AG04449 (cell line): Measurements from ENCODE around the gene NAGPA.

Source experiments
- CTCF ChIA-PET: fragments of 350-600 bp; formaldehyde crosslinking; extraction: SDS; loops from one replicate; lab custom pipeline; 2021; ENCODE audit warnings: antibody characterized with exemption; lab: Yijun Ruan, JAX
- POLR2A ChIA-PET: fragments of 400-600, 350-600 bp; formaldehyde crosslinking; extraction: SDS; loops from one replicate; lab custom pipeline; 2020; ENCODE audit warnings: antibody characterized with exemption, inconsistent platforms; lab: Yijun Ruan, JAX
- DNase-seq: peaks from one replicate; pipeline ENCODE4 v3.0.0-alpha.2; 2010; ENCODE audit warnings: low read depth, low spot score
- H3K4me3 ChIP-seq: 2 replicates; pipeline ENCODE4 v1.5.1; 2011; ENCODE audit warnings: low read depth, mild to moderate bottlenecking, control low read depth, low read length
- TF ChIP-seq, protein P1 (sequence below): IDR thresholded peaks from one replicate; pipeline ENCODE4 v1.5.1; 2011; ENCODE audit warnings: mild to moderate bottlenecking, moderate library complexity, low read length, control low read depth, inconsistent platforms; ENCODE audit not compliant: insufficient read depth; ENCODE audit errors: missing control alignments

NAGPA gene

DNA sequence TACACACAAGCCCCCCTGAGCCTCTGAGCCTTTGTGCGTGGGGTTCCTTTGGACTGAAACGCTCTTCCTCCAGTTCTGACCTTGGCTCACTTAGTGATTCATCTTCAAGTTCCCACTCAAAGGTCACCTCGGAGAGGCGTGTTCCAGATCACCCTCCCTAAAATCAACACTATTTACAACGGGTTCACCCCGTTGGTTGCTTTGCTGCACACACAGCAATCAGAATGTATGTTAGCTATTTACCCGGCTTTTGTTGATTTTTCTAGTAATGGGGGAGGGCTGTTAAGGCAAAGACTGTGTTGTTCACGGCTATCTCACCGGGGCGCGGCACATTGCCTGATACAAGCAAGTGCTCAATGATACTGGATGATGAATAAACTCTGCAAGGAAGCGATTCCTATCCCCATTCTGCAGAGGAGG, 977 bp downstream of the NAGPA start:
- H3K4me3 ChIP-seq: peak overlapping the region; percentile 85
- DNase-seq: no peak
- TF ChIP-seq, protein P1, sequence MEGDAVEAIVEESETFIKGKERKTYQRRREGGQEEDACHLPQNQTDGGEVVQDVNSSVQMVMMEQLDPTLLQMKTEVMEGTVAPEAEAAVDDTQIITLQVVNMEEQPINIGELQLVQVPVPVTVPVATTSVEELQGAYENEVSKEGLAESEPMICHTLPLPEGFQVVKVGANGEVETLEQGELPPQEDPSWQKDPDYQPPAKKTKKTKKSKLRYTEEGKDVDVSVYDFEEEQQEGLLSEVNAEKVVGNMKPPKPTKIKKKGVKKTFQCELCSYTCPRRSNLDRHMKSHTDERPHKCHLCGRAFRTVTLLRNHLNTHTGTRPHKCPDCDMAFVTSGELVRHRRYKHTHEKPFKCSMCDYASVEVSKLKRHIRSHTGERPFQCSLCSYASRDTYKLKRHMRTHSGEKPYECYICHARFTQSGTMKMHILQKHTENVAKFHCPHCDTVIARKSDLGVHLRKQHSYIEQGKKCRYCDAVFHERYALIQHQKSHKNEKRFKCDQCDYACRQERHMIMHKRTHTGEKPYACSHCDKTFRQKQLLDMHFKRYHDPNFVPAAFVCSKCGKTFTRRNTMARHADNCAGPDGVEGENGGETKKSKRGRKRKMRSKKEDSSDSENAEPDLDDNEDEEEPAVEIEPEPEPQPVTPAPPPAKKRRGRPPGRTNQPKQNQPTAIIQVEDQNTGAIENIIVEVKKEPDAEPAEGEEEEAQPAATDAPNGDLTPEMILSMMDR: no peak
- CTCF ChIA-PET: no interaction called here
- POLR2A ChIA-PET: no interaction called here

DNA sequence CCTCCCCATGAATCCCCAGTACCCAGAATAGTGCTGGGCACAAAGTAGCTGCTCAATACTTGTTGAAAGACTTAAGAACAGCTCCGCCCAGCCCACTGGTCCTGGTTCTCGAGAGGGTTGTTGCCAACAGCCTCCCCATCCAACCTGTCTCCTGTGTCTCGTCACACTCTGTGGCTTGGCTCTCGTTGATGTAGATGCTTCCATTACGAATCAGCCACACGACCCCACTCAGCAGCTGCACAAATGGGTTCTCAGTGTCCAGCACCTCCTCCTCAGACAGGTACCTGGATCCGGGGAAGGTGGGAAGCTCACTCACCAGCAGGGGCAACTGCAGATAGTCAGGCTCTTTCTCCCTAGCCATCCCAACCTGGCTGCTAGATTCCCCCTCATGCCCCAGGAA, 2.1 kb downstream of the NAGPA start:
- POLR2A ChIA-PET: no interaction called here
- DNase-seq: no peak

DNA sequence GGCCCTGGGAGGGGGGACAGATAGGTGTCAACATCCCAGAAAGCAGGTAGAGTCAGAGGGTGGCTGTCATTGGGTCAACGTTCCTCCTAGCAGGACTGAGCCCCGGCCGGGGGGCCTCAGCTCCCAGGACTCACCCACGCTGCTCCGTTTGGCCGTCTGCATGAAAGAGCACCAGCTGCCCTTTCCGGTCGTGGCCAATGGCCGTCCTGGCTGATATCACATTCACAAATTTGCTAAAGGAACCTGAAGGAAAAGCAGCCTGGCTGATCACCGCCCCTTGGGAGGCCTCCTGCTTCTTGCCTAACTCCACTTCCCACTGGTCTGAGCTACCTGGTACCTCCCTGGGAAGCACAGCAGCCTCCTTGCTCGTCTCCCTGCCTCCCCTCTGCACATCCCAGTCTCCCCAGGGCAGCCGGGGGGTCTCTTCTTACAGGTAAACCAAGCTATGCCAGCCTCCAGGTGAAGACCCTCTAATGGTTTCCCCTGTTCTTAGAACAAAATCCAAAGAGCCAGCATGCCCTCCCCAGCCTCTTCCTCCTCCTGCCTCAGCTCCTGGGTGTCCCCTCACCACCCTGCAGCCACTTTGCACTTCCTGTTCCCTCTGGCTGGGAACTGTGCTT, 3.4 kb downstream of the NAGPA start:
- POLR2A ChIA-PET: no interaction called here
- TF ChIP-seq, protein P1: no peak
- CTCF ChIA-PET: interaction anchor here (1.2 kb wide), 1 partner anchor 54 kb away, joined by 3 read pairs; no protein-coding TSS in a partner anchor
- no peak for DNase-seq
- H3K4me3 ChIP-seq: no peak overlapping the region

More for the DNA sequence above, 2.1 kb downstream of the NAGPA start:
- CTCF ChIA-PET: interaction anchor here (1.1 kb wide), 1 partner anchor 76 kb away, joined by 3 read pairs; no protein-coding TSS in a partner anchor
- TF ChIP-seq, protein P1: no peak
- H3K4me3 ChIP-seq: no peak overlapping the region

DNA sequence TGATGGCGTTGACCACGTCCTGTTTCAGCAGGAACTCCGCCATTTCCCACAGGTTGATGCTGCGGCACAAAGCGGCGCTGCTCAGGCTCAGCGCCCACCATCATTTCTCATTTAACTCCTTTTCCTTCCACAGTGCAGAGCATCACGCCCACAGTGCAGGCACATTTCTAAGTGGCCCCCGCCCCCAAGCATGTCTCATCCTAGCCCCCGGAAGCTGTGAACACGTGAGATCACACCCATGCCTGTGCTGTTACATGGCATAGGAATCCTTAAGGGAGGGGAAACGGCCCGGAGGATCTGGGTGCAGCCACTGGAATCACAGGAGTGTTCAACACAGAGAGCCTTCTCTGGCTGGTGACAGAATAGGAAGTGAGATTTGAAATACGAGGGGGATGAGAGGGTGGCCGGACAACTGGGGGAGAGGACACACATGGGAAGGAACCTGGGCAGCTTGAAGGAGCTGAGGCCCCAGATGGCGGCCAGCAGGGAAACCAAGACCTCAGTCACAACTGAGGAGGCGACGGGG, 4.7 kb downstream of the NAGPA start:
- no peak for DNase-seq
- POLR2A ChIA-PET: interaction anchor here (0.7 kb wide), 1 partner anchor 8 kb away, joined by 3 read pairs; no protein-coding TSS in a partner anchor
- TF ChIP-seq, protein P1: no peak
- H3K4me3 ChIP-seq: no peak overlapping the region
- CTCF ChIA-PET: no interaction called here

DNA sequence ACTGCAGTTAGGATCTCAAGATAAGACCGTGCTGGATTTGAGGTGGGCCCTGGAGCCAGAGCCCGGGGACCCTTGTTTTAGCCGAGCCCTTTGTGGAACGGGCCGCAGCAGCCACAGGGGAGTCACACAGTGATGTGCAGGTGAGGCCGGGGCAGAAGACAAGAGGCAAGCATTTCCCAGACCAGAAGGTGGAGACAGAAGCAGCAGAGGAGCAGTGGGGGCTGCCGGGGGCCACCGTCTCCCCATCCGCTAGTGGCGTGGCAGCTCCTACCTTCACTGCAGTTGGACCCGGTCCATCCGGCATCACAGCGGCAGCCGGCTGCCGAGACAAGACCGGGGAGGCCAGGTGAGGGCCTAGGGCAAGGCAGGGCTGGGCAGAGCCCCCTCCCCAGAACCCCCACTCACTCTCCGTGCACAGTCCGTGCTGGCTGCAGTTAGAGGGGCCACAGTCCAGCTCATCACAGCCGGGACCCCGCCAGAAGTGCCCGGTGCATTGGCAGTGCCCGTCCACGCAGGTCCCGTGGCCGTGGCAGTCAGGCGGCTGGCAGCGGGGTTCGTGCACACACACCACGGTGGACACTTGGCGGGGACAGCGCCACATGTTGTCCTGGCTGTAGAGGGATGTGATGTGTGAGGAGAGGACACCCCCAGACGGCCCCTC, 6.0 kb downstream of the NAGPA start:
- ChIA-PET CTCF (no interaction called here), POLR2A (no interaction called here)
- TF ChIP-seq, protein P1: no peak
- no peak overlapping the region for H3K4me3 ChIP-seq
- DNase-seq: no peak

DNA sequence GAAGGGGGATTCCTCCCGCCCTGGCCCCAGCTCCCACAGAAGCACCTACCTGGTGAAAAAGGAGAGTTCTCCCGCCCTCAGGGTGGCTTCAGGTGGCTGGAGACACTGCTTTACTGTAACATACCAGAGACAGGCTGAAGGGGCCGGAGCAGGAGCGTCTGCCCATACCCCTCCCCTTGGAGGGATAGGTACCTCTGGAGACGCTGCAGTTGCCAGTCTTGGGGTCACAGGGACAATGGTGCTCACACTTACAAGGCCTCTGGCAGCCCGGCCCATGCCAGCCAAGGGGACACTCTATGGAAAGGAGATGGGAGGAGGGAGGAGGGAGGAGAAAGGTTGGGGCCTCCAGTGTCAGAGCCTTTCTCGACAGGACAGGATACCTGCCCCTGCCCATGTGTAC, 6.6 kb downstream of the NAGPA start:
- TF ChIP-seq, protein P1: no peak
- POLR2A ChIA-PET: no interaction called here
- H3K4me3 ChIP-seq: no peak overlapping the region
- CTCF ChIA-PET: no interaction called here
- DNase-seq: no peak
